CD4-positive, alpha-beta T cell treated with Interleukin-21 for 1 hour (primary cell): ENCODE measurements around the gene GPC3.
"Not testable (repeated sequence)": the region's sequence is repeated elsewhere in the genome, so short reads cannot be mapped to it uniquely, and the experiment has no call there.

Experiments
- DNase-seq: peaks from one replicate; pipeline ENCODE4 v3.0.0-alpha.2; 2020

GPC3 gene

GRCh38 chrX:133638285-133638684 is 347.1 kb downstream of the GPC3 start:
- no peak for DNase-seq

GRCh38 chrX:133637765-133638164 is 347.6 kb downstream of the GPC3 start:
- DNase-seq: no peak

- DNase-seq: no peak
Observed at GRCh38 chrX:133636009-133636408, 349.4 kb downstream of the GPC3 start.

GRCh38 chrX:133634416-133634815 is 351.0 kb downstream of the GPC3 start:
- no peak for DNase-seq

- DNase-seq: no peak
Observed at GRCh38 chrX:133633950-133634349, 351.4 kb downstream of the GPC3 start.

- no peak for DNase-seq
Observed at GRCh38 chrX:133633162-133633561, 352.2 kb downstream of the GPC3 start.

GRCh38 chrX:133630362-133630761 is 355.0 kb downstream of the GPC3 start:
- no peak for DNase-seq

- no peak for DNase-seq
Observed at GRCh38 chrX:133627673-133628072, 357.7 kb downstream of the GPC3 start.

- not testable (repeated sequence) for DNase-seq
Observed at GRCh38 chrX:133621384-133621783, 364.0 kb downstream of the GPC3 start.

GRCh38 chrX:133611676-133612075 is 373.7 kb downstream of the GPC3 start:
- no peak for DNase-seq

GRCh38 chrX:133610056-133610455 is 375.3 kb downstream of the GPC3 start:
- DNase-seq: no peak

- DNase-seq: no peak
Observed at GRCh38 chrX:133609166-133609565, 376.2 kb downstream of the GPC3 start.

- no peak for DNase-seq
Observed at GRCh38 chrX:133608406-133608805, 377.0 kb downstream of the GPC3 start.

- DNase-seq: no peak
Observed at GRCh38 chrX:133607419-133608348, 377.7 kb downstream of the GPC3 start.

- no peak for DNase-seq
Observed at GRCh38 chrX:133606990-133607389, 378.4 kb downstream of the GPC3 start.

GRCh38 chrX:133604801-133605200 is 380.6 kb downstream of the GPC3 start:
- DNase-seq: no peak

GRCh38 chrX:133602881-133603280 is 382.5 kb downstream of the GPC3 start:
- no peak for DNase-seq

- no peak for DNase-seq
Observed at GRCh38 chrX:133601116-133601515, 384.3 kb downstream of the GPC3 start.

- DNase-seq: no peak
Observed at GRCh38 chrX:133600536-133600935, 384.9 kb downstream of the GPC3 start.

- no peak for DNase-seq
Observed at GRCh38 chrX:133598601-133599335, 386.6 kb downstream of the GPC3 start.

GRCh38 chrX:133594156-133594555 is 391.2 kb downstream of the GPC3 start:
- DNase-seq: no peak

- DNase-seq: no peak
Observed at GRCh38 chrX:133593531-133593930, 391.9 kb downstream of the GPC3 start.

- DNase-seq: no peak
Observed at GRCh38 chrX:133590703-133591505, 394.5 kb downstream of the GPC3 start.
